A673 (cell line): Measurements from ENCODE around the gene SLC2A13.
"Not testable (repeated sequence)": the region's sequence is repeated elsewhere in the genome, so short reads cannot be mapped to it uniquely, and the experiment has no call there.

Experiments used
- EZH2 ChIP-seq: fragments of 200-600 bp; sonication (generic); IDR thresholded peaks from 2 replicates; pipeline ENCODE4 v1.6.1; 2017; ENCODE audit warnings: borderline replicate concordance, low read depth, mild to moderate bottlenecking, mixed read lengths, antibody characterized with exemption, low read length; ENCODE audit not compliant: poor library complexity, severe bottlenecking
- TF ChIP-seq, protein P1 (sequence below): fragments of 300-800, 200-600 bp; sonication (generic); conservative IDR thresholded peaks from 2 replicates; pipeline ENCODE4 v1.5.1; 2017; ENCODE audit warnings: low read depth, mild to moderate bottlenecking, antibody characterized with exemption, low read length, moderate library complexity, mixed read lengths

DNA sequence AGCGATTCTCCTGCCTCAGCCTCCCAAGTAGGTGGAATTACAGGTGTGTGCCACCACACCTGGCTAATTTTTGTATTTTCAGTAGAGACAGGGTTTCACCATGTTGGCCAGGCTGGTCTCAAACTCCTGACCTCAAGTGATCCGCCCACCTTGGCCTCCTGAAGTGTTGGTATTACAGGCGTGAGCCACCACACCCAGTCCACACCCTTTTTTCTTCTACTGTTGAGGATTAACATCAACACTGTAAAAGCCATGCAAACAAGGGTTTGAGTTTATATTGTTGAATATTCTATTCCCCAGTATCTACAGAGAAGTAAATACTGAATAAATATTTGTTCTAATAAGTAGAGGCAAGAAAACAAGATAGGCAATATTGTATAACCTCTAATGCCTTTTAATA is 58.9 kb downstream of the SLC2A13 start:
- TF ChIP-seq, protein P1, sequence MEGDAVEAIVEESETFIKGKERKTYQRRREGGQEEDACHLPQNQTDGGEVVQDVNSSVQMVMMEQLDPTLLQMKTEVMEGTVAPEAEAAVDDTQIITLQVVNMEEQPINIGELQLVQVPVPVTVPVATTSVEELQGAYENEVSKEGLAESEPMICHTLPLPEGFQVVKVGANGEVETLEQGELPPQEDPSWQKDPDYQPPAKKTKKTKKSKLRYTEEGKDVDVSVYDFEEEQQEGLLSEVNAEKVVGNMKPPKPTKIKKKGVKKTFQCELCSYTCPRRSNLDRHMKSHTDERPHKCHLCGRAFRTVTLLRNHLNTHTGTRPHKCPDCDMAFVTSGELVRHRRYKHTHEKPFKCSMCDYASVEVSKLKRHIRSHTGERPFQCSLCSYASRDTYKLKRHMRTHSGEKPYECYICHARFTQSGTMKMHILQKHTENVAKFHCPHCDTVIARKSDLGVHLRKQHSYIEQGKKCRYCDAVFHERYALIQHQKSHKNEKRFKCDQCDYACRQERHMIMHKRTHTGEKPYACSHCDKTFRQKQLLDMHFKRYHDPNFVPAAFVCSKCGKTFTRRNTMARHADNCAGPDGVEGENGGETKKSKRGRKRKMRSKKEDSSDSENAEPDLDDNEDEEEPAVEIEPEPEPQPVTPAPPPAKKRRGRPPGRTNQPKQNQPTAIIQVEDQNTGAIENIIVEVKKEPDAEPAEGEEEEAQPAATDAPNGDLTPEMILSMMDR = not testable (repeated sequence)
- not testable (repeated sequence) for TF ChIP-seq EZH2
